Activated CD8-positive, alpha-beta memory T cell treated with anti-CD3 and anti-CD28 coated beads, Interleukin-2, amount 50 U/mL, for 24 hours (primary cell): Measurements from ENCODE around the gene MPZL1.
"Not testable (repeated sequence)": the region's sequence is repeated elsewhere in the genome, so short reads cannot be mapped to it uniquely, and the experiment has no call there.

Experiments used
- DNase-seq: peaks from one replicate; pipeline ENCODE4 v3.0.0-alpha.2; 2020; ENCODE audit errors: extremely low read depth

MPZL1 gene

GRCh38 chr1:167806676-167807075, 84.9 kb downstream of the MPZL1 start:
- DNase-seq: not testable (repeated sequence)

- DNase-seq: no peak
Measured at GRCh38 chr1:167808104-167808503, 86.3 kb downstream of the MPZL1 start.

- no peak for DNase-seq
Measured at GRCh38 chr1:167808690-167809089, 86.9 kb downstream of the MPZL1 start.

GRCh38 chr1:167812972-167813371, 91.2 kb downstream of the MPZL1 start:
- no peak for DNase-seq

GRCh38 chr1:167815650-167816049, 93.9 kb downstream of the MPZL1 start:
- DNase-seq: no peak

GRCh38 chr1:167819849-167820683, 98.3 kb downstream of the MPZL1 start:
- no peak for DNase-seq

- no peak for DNase-seq
Measured at GRCh38 chr1:167820684-167821355, 99.0 kb downstream of the MPZL1 start.

GRCh38 chr1:167821356-167821685, 99.5 kb downstream of the MPZL1 start:
- no peak for DNase-seq

GRCh38 chr1:167821969-167822685, 100.3 kb downstream of the MPZL1 start:
- DNase-seq: no peak

- DNase-seq: no peak
Measured at GRCh38 chr1:167824163-167824794, 102.5 kb downstream of the MPZL1 start.

GRCh38 chr1:167825419-167826079, 103.8 kb downstream of the MPZL1 start:
- DNase-seq: no peak

- no peak for DNase-seq
Measured at GRCh38 chr1:167826127-167826526, 104.3 kb downstream of the MPZL1 start.

GRCh38 chr1:167829868-167830267, 108.1 kb downstream of the MPZL1 start:
- DNase-seq: no peak

GRCh38 chr1:167830668-167831067, 108.9 kb downstream of the MPZL1 start:
- not testable (repeated sequence) for DNase-seq

- DNase-seq: no peak
Measured at GRCh38 chr1:167832693-167833092, 110.9 kb downstream of the MPZL1 start.

- no peak for DNase-seq
Measured at GRCh38 chr1:167833904-167834303, 112.1 kb downstream of the MPZL1 start.

- no peak for DNase-seq
Measured at GRCh38 chr1:167836197-167836596, 114.4 kb downstream of the MPZL1 start.

GRCh38 chr1:167837326-167837725, 115.5 kb downstream of the MPZL1 start:
- no peak for DNase-seq

GRCh38 chr1:167839009-167839408, 117.2 kb downstream of the MPZL1 start:
- DNase-seq: no peak
